ENCODE data around the gene TRPM5.

Gene TRPM5

DNA sequence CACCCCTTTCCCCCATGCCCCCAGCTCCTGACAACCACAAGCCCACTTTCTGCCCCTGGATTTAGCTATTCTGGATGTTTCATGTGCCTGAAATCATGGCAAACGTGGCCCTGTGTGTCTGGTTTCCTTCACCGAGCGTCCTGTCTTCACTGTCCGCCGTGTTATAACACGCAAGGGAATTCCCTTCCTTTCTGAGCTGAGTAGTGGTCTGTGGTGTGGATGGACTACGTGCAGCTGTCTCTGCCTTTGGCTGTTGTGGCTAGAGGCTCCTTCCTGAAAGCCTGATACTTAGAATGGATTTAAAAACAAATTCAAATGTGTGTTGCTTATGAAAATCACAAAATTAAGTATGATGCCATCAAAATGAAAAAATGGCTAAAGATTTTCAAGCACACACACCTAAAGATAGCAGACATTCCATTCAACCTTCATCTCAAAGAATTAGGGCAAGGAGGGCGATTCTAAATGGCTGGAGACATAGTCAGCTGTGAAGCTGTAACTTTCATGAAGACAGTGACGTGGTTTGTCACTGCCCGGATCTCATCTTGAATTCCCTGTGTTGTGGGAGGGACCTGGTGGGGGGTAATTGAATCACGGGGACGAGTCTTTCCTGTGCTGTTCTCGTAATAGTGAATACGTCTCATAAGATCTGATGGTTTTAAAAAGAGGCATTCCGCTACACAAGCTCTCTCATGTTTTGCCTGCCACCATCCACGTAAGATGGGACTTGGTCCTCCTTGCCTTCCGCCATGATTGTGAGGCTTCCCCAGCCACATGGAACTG is 31.0 kb upstream of the TRPM5 start:
- 95% methylated on average over 15 of the region's 17 CpGs for WGBS (ENCODE audit: insufficient coverage)
- ChIA-PET CTCF (interaction anchor here (0.6 to 1.5 kb wide), 6 partner anchors 9 to 455 kb away, joined by 3 to 4 read pairs (median 3); no protein-coding TSS in a partner anchor), POLR2A (interaction anchor here (0.6 kb wide), 1 partner anchor 15 kb away, joined by 3 read pairs; no protein-coding TSS in a partner anchor)
- H3K4me3 ChIP-seq (ENCODE audit: control insufficient read depth in 1 of 7, extremely low read depth in 1 of 7, insufficient read depth in 4 of 7, low read depth in 2 of 7, low read length in 6 of 7), result no peak overlapping the region
- DNase-seq, result peak in 1 of 3 donors; percentile 9
- peaks cover under 1 to 11% (median 2%) of the 10 kb centered on the region in 4 experiments for H3K4me1 ChIP-seq (ENCODE audit: control extremely low read depth in 1 of 4, control insufficient read depth in 4 of 4, insufficient read depth in 4 of 4, low read length in 3 of 4)
- no peak overlapping the region for H3K27ac ChIP-seq (ENCODE audit: insufficient read depth in 1 of 2, low read depth in 1 of 2, low read length in 2 of 2, poor library complexity in 1 of 2, severe bottlenecking in 2 of 2)
- peaks cover 0 to 13% (median 0%) of the 10 kb centered on the region in 5 experiments for H3K9me3 ChIP-seq (ENCODE audit: control extremely low read depth in 1 of 5, control insufficient read depth in 4 of 5, insufficient read depth in 2 of 5, low read depth in 1 of 5, low read length in 4 of 5)
- H3K27me3 ChIP-seq (replicated peaks in 2 of 5; ENCODE audit: control insufficient read depth in 4 of 5, insufficient read depth in 5 of 5, low read length in 4 of 5), result no peaks in the 10 kb centered on the region
- H3K36me3 ChIP-seq (ENCODE audit: control insufficient read depth in 4 of 4, insufficient read depth in 4 of 4, low read length in 3 of 4), result no peaks in the 10 kb centered on the region

DNA sequence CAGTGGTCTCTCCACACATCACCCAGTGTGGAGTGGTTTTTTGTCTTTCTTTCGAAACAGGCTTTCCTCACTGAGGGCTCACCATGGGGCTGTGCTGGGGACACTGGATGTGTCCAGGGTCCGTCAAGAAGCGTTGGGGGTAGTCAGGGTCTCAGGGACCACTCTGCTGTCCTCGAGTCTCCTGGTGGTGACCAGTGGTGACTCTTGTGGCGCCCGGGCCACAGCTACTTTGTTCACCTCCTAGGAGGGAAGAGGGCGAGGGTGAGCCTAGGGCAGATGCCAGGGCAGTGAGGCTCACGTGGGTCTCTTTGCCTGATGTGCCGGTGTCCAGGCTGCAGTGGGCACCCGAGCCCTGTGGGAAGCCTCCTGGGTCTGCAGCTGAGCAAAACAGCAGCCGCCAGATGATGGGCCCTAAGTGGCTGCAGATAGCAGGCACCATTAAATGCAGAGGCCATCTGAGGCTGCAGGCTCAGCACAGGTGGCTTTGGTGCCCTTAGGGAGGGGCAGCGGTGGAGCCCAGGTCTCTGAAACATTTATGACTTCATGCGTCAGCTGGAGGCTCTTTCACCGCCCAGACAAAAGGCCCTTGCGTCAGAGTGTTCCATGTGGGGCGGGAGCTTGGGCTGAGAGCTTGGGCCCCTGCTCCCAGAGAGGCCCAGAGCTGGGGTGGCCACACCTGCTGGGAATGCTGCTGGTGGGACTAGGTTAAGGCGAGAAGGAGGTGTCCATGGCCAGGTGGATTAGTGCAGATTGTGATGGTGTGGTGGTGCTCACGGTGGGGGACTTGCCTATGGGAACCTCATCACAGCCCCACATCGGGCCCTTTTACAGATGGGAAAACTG is 30.0 kb upstream of the TRPM5 start:
- H3K27me3 ChIP-seq (replicated peaks in 2 of 5; ENCODE audit: control insufficient read depth in 4 of 5, insufficient read depth in 5 of 5, low read length in 4 of 5), result peaks cover 0 to 1% (median 0%) of the 10 kb centered on the region in 5 experiments
- ChIA-PET CTCF (interaction anchor here (0.9 to 1.5 kb wide), 6 partner anchors 8 to 413 kb away, joined by 3 to 4 read pairs (median 3); no protein-coding TSS in a partner anchor), POLR2A (interaction anchor here (0.6 kb wide), 1 partner anchor 16 kb away, joined by 3 read pairs; no protein-coding TSS in a partner anchor)
- peaks cover 0 to 11% (median under 1%) of the 10 kb centered on the region in 4 experiments for H3K4me1 ChIP-seq (ENCODE audit: control extremely low read depth in 1 of 4, control insufficient read depth in 4 of 4, insufficient read depth in 4 of 4, low read length in 3 of 4)
- 98% methylated on average over 16 of the region's 19 CpGs for WGBS (ENCODE audit: insufficient coverage)
- no peak overlapping the region for H3K4me3 ChIP-seq (ENCODE audit: control insufficient read depth in 1 of 7, extremely low read depth in 1 of 7, insufficient read depth in 4 of 7, low read depth in 2 of 7, low read length in 6 of 7)
- H3K36me3 ChIP-seq (ENCODE audit: control insufficient read depth in 4 of 4, insufficient read depth in 4 of 4, low read length in 3 of 4), result no peaks in the 10 kb centered on the region
- peaks cover 0 to 9% (median 0%) of the 10 kb centered on the region in 5 experiments for H3K9me3 ChIP-seq (ENCODE audit: control extremely low read depth in 1 of 5, control insufficient read depth in 4 of 5, insufficient read depth in 2 of 5, low read depth in 1 of 5, low read length in 4 of 5)
- DNase-seq, result no peak
- no peak overlapping the region for H3K27ac ChIP-seq (ENCODE audit: insufficient read depth in 1 of 2, low read depth in 1 of 2, low read length in 2 of 2, poor library complexity in 1 of 2, severe bottlenecking in 2 of 2)

GRCh38 chr11:2473361-2474058 is 29.2 kb upstream of the TRPM5 start:
- Histone ChIP-seq H3K4me3 (ENCODE audit: control insufficient read depth in 1 of 7, extremely low read depth in 1 of 7, insufficient read depth in 4 of 7, low read depth in 2 of 7, low read length in 6 of 7) (no peak overlapping the region), H3K9me3 (ENCODE audit: control extremely low read depth in 1 of 5, control insufficient read depth in 4 of 5, insufficient read depth in 2 of 5, low read depth in 1 of 5, low read length in 4 of 5) (peaks cover 0 to 3% (median 0%) of the 10 kb centered on the region in 5 experiments), H3K27ac (ENCODE audit: insufficient read depth in 1 of 2, low read depth in 1 of 2, low read length in 2 of 2, poor library complexity in 1 of 2, severe bottlenecking in 2 of 2) (no peak overlapping the region), H3K4me1 (ENCODE audit: control extremely low read depth in 1 of 4, control insufficient read depth in 4 of 4, insufficient read depth in 4 of 4, low read length in 3 of 4) (peaks cover 0 to 16% (median under 1%) of the 10 kb centered on the region in 4 experiments), H3K27me3 (replicated peaks in 2 of 5; ENCODE audit: control insufficient read depth in 4 of 5, insufficient read depth in 5 of 5, low read length in 4 of 5) (peaks cover 0 to 3% (median 0%) of the 10 kb centered on the region in 5 experiments), H3K36me3 (ENCODE audit: control insufficient read depth in 4 of 4, insufficient read depth in 4 of 4, low read length in 3 of 4) (no peaks in the 10 kb centered on the region)
- WGBS (ENCODE audit: insufficient coverage), result 97% methylated on average over 26 of the region's 27 CpGs
- DNase-seq, result no peak
- ChIA-PET POLR2A (no interaction called here), CTCF (interaction anchor here (1.0 to 1.5 kb wide), 2 partner anchors 14 to 414 kb away, joined by 3 read pairs; no protein-coding TSS in a partner anchor)

DNA sequence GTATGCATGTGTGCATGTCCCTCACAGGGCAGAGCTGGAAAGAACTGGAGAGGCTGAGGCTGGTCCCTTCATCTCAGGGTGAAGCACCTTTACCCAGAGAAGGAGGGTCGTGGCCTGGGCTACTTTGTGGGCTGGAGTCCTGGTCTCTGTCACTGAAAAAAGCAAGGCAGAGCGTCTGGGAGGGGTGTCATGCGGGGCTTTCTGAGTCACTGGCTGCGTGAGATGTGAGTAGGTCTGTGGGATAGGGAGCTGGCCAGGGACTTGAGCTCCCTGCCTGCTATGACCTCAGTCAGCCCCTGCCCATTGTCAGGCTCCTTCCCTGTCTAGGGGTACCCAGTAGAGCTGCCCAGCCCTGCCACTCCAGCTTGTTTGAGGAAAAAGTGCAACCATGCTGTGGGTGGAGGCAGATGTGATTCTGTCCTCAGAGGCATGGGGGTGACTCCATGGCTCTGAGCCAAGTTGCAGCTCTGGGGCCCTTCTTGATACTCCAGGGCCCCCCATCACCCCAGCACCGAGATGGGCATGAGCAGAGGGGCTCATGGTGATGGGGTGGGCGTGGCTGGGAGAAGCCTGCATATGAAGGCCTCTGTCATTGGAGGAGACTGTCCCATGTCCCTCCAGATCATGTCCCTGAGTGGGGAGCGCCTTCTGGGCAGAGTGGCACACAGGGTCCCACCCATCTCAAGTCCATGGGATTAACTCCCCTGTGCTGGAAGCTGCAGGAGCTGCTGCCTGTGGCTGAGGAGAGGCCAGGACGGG is 28.3 kb upstream of the TRPM5 start:
- ChIA-PET CTCF (interaction anchor here (1.0 kb wide), 1 partner anchor 13 kb away, joined by 3 read pairs; no protein-coding TSS in a partner anchor), POLR2A (no interaction called here)
- H3K4me1 ChIP-seq (ENCODE audit: control extremely low read depth in 1 of 4, control insufficient read depth in 4 of 4, insufficient read depth in 4 of 4, low read length in 3 of 4), result peaks cover 1 to 22% (median 2%) of the 10 kb centered on the region in 4 experiments
- no peak for DNase-seq
- peaks cover 0 to 3% (median 0%) of the 10 kb centered on the region in 5 experiments for H3K27me3 ChIP-seq (replicated peaks in 2 of 5; ENCODE audit: control insufficient read depth in 4 of 5, insufficient read depth in 5 of 5, low read length in 4 of 5)
- H3K36me3 ChIP-seq (ENCODE audit: control insufficient read depth in 4 of 4, insufficient read depth in 4 of 4, low read length in 3 of 4), result no peaks in the 10 kb centered on the region
- no peaks in the 10 kb centered on the region for H3K9me3 ChIP-seq (ENCODE audit: control extremely low read depth in 1 of 5, control insufficient read depth in 4 of 5, insufficient read depth in 2 of 5, low read depth in 1 of 5, low read length in 4 of 5)
- no peak overlapping the region for H3K27ac ChIP-seq (ENCODE audit: insufficient read depth in 1 of 2, low read depth in 1 of 2, low read length in 2 of 2, poor library complexity in 1 of 2, severe bottlenecking in 2 of 2)
- no peak overlapping the region for H3K4me3 ChIP-seq (ENCODE audit: control insufficient read depth in 1 of 7, extremely low read depth in 1 of 7, insufficient read depth in 4 of 7, low read depth in 2 of 7, low read length in 6 of 7)
- WGBS (ENCODE audit: insufficient coverage), result 73% methylated on average over 4 of the region's 8 CpGs

DNA sequence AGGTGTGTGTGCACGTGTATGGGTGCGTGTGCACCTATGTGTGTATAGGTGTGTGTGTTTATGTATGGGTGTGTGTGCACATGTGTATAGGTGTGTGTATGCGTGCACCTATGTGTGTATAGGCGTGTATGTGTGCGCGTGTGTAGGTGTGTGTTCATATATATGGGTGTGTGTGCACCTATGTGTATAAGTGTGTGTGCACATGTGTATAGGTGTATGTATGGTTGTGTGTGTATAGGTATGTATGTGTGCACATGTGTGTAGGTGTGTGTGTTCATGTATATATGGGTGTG is 27.4 kb upstream of the TRPM5 start:
- H3K4me1 ChIP-seq (ENCODE audit: control extremely low read depth in 1 of 4, control insufficient read depth in 4 of 4, insufficient read depth in 4 of 4, low read length in 3 of 4), result peaks cover 1 to 30% (median 11%) of the 10 kb centered on the region in 4 experiments
- H3K27me3 ChIP-seq (replicated peaks in 2 of 5; ENCODE audit: control insufficient read depth in 4 of 5, insufficient read depth in 5 of 5, low read length in 4 of 5), result peaks cover 0 to 3% (median 0%) of the 10 kb centered on the region in 5 experiments
- H3K9me3 ChIP-seq (ENCODE audit: control extremely low read depth in 1 of 5, control insufficient read depth in 4 of 5, insufficient read depth in 2 of 5, low read depth in 1 of 5, low read length in 4 of 5), result no peaks in the 10 kb centered on the region
- 98% methylated on average over 5 of the region's 6 CpGs for WGBS (ENCODE audit: insufficient coverage)
- no peaks in the 10 kb centered on the region for H3K36me3 ChIP-seq (ENCODE audit: control insufficient read depth in 4 of 4, insufficient read depth in 4 of 4, low read length in 3 of 4)
- H3K27ac ChIP-seq (ENCODE audit: insufficient read depth in 1 of 2, low read depth in 1 of 2, low read length in 2 of 2, poor library complexity in 1 of 2, severe bottlenecking in 2 of 2), result no peak overlapping the region
- ChIA-PET CTCF (no interaction called here), POLR2A (no interaction called here)
- no peak overlapping the region for H3K4me3 ChIP-seq (ENCODE audit: control insufficient read depth in 1 of 7, extremely low read depth in 1 of 7, insufficient read depth in 4 of 7, low read depth in 2 of 7, low read length in 6 of 7)
- DNase-seq, result no peak

DNA sequence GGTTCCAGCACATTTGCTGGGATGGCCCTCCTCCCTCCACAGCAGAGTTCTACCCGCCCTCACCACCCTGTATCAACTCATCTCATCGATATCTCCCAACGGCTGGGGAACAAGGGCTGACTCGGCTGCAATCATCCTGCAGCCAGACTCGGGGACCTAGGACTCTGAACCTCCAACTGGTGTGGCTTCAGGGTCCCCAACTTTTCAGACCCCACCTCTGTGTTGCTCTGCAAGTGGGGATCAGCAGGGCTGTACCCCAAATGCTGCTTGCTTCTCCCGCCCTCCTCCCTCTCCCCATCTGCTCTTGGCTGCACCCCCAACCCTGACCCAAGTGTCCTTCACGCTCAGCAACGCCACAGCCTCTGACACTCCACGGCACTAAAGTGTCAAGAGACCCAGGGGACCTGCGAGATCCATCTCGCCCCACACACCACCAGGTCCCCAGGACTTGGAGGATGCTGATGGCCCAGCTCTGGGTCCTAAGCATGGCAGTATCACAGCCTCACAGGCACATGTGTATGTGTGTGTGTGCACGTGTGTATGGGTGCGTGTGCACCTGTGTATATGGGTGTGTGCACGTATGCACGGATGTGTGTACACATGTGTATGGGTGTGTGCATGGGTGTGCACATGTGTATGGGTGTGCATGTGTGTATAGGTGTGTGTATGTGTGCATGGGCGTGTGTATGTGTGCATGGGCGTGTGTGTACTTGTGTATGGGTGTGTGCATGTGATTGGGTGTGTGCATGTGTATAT is 26.9 kb upstream of the TRPM5 start:
- CTCF ChIA-PET, result no interaction called here
- Histone ChIP-seq H3K9me3 (ENCODE audit: control extremely low read depth in 1 of 5, control insufficient read depth in 4 of 5, insufficient read depth in 2 of 5, low read depth in 1 of 5, low read length in 4 of 5) (no peaks in the 10 kb centered on the region), H3K27me3 (replicated peaks in 2 of 5; ENCODE audit: control insufficient read depth in 4 of 5, insufficient read depth in 5 of 5, low read length in 4 of 5) (peaks cover 0 to 3% (median 0%) of the 10 kb centered on the region in 5 experiments), H3K4me1 (ENCODE audit: control extremely low read depth in 1 of 4, control insufficient read depth in 4 of 4, insufficient read depth in 4 of 4, low read length in 3 of 4) (peaks cover 1 to 36% (median 14%) of the 10 kb centered on the region in 4 experiments), H3K36me3 (ENCODE audit: control insufficient read depth in 4 of 4, insufficient read depth in 4 of 4, low read length in 3 of 4) (no peaks in the 10 kb centered on the region), H3K27ac (ENCODE audit: insufficient read depth in 1 of 2, low read depth in 1 of 2, low read length in 2 of 2, poor library complexity in 1 of 2, severe bottlenecking in 2 of 2) (no peak overlapping the region), H3K4me3 (ENCODE audit: control insufficient read depth in 1 of 7, extremely low read depth in 1 of 7, insufficient read depth in 4 of 7, low read depth in 2 of 7, low read length in 6 of 7) (no peak overlapping the region)
- 95% methylated on average over 10 of the region's 17 CpGs for whole genome bisulfite sequencing (ENCODE audit: insufficient coverage)
- POLR2A ChIA-PET, result no interaction called here
- DNase-seq, result no peak

Data from common myeloid progenitor, CD34-positive (primary cell).